Measurements from ENCODE around the gene SAP25. TPM values are rescaled to one million over a fixed set of nuclear protein-coding genes. Genes with fewer than 3 reads are reported as not detected.

Gene SAP25
- total RNA-seq, 1 donor from 2014 or later = 2.9 TPM

GRCh38 chr7:100575746-100576383 is 2.2 kb upstream of the SAP25 start:
- intact Hi-C loops (cut with DNase I) = no loop called here
- TF ChIP-seq POLR2A (IDR thresholded peaks at IDR 0.05) = no peak
- TF ChIP-seq POLR2AphosphoS5 (IDR thresholded peaks at IDR 0.05; ENCODE audit: insufficient read depth in 1 of 2, low read depth in 1 of 2) = no peak
- TF ChIP-seq, protein P1, sequence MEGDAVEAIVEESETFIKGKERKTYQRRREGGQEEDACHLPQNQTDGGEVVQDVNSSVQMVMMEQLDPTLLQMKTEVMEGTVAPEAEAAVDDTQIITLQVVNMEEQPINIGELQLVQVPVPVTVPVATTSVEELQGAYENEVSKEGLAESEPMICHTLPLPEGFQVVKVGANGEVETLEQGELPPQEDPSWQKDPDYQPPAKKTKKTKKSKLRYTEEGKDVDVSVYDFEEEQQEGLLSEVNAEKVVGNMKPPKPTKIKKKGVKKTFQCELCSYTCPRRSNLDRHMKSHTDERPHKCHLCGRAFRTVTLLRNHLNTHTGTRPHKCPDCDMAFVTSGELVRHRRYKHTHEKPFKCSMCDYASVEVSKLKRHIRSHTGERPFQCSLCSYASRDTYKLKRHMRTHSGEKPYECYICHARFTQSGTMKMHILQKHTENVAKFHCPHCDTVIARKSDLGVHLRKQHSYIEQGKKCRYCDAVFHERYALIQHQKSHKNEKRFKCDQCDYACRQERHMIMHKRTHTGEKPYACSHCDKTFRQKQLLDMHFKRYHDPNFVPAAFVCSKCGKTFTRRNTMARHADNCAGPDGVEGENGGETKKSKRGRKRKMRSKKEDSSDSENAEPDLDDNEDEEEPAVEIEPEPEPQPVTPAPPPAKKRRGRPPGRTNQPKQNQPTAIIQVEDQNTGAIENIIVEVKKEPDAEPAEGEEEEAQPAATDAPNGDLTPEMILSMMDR (IDR thresholded peaks at IDR 0.05) = no peak
- Histone ChIP-seq H3K9me3 (no peaks in the 10 kb centered on the region), H3K27ac (no peak overlapping the region), H3K36me3 (peaks cover 0 to 52% of the 10 kb centered on the region in 2 donors), H3K4me1 (no peaks in the 10 kb centered on the region), H3K27me3 (no peaks in the 10 kb centered on the region), H3K4me3 (no peak overlapping the region)
- no peak for DNase-seq (ENCODE audit: extremely low spot score in 2 of 2)

DNA sequence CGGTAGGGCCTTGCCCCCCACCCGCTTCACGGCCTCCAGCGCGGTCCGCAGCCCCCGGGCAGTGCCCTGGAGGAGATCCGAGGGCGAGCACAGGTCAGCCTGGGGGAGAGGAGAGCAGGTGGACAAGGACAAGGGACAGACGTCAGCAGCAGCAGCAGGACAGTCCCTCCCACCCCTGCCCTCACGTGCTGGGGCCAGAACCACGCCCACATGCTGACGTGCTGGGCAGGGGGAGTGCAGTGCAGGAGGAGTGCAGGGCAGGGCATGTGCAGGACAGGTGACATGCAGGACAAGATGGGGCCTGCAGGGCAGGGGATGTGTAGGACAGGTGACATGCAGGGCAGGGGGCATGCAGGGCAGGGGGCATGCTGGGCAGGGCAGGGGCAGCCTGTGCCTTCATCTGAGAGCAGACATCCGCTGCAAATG is 1.5 kb upstream of the SAP25 start:
- TF ChIP-seq, protein P1 (IDR thresholded peaks at IDR 0.05) = no peak
- TF ChIP-seq POLR2AphosphoS5 (IDR thresholded peaks at IDR 0.05; ENCODE audit: insufficient read depth in 1 of 2, low read depth in 1 of 2) (no peak), POLR2A (IDR thresholded peaks at IDR 0.05) (no peak)
- H3K27me3 ChIP-seq = no peaks in the 10 kb centered on the region

DNA sequence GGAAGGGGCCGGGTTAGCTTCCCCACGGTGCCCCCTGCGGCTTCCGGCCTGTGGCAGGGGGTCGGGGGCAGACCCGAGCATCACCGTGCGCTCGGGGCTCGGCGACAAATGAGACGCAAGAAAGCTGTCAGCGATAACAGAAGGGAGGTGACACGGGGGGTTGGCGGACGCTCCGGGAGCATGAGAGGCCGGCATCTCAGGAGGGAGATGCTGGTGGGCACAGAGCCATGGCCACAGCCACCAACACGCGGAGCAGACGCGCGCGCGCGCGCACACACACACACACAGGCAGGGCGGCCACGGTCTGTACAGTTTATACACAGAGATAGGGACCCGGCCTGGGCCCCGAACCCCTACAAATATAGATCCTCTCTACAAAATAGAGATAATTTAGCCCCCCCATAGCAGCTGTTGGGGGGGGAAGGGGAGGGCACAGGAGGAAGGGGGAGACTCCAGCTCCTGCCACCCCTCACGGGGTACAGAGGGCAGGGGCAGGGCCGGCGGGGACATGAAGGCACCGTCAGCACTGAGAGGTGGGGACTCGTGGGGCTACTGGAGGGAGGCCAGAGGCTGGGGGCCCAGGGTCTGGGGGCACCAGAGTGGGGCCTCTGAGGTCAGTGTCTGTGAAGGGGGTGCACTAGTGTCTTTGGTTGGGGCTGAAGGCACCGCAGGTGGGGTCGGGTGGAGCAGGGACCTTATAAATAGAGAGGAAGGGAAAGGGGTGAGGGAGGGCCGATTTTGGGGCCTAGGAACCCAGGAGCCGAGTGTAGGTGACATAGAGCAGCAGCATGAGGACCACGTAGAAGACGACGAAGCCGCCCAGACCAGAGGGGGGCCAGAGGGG is 884 bp upstream of the SAP25 start:
- Histone ChIP-seq H3K27me3 (no peaks in the 10 kb centered on the region), H3K36me3 (peaks cover 0 to 43% of the 10 kb centered on the region in 2 donors), H3K27ac (no peak overlapping the region), H3K9me3 (no peaks in the 10 kb centered on the region), H3K4me1 (peaks cover 11% of the 10 kb centered on the region), H3K4me3 (no peak overlapping the region)
- TF ChIP-seq POLR2A (IDR thresholded peaks at IDR 0.05) = no peak
- TF ChIP-seq, protein P1 (IDR thresholded peaks at IDR 0.05) = no peak
- intact Hi-C loops (cut with DNase I) = no loop called here
- DNase-seq (ENCODE audit: extremely low spot score in 2 of 2) = no peak

More for the DNA sequence above, 1.5 kb upstream of the SAP25 start:
- Histone ChIP-seq H3K9me3 (no peaks in the 10 kb centered on the region), H3K4me3 (no peak overlapping the region), H3K36me3 (peaks cover 0 to 48% of the 10 kb centered on the region in 2 donors), H3K27ac (no peak overlapping the region), H3K4me1 (peaks cover 4% of the 10 kb centered on the region)
- intact Hi-C loops (cut with DNase I) = no loop called here
- DNase-seq (ENCODE audit: extremely low spot score in 2 of 2) = no peak

DNA sequence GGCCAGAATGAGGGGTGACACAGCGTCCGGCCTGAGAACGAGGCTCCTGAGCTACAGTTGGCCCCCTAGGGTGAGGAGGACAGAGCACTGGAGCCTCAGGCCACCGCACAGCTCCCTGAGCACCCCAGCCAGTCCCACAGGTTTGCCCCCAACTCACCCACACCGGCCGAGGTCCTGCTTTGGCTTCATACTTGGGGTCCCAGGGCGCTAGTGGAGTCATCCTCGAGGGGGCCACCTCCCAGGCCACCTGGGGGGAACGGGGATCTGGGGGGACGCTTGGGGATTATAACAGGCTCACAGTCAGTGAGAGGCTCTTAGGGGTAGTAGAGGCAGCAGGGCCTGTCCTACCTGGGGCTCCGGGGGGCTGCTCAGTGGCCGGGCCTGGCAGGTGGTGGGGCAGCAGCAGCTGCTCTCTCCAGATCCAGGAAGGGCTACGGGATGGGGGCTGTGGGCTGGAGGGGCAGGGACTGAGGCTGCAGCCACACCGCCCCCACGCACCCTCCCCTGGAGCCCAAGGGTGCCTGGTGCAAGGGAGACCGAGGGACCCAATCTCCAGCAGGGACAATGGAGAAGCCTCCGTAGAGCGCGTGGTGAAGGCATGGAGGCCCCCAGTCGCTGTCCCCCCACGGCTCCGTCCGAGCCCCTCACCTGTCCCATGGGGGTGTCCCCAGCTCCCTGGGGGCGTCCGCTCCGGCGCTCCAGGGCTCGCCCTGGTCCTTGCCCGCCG is 588 bp downstream of the SAP25 start:
- no peaks in the 10 kb centered on the region for H3K9me3 ChIP-seq
- intact Hi-C loops (cut with DNase I) = no loop called here
- no peak overlapping the region for H3K4me3 ChIP-seq
- peaks cover 19% of the 10 kb centered on the region for H3K4me1 ChIP-seq
- DNase-seq (ENCODE audit: extremely low spot score in 2 of 2) = no peak
- H3K36me3 ChIP-seq = peaks cover 0 to 36% of the 10 kb centered on the region in 2 donors
- TF ChIP-seq, protein P1 (IDR thresholded peaks at IDR 0.05) = no peak
- TF ChIP-seq POLR2A (IDR thresholded peaks at IDR 0.05) (no peak), POLR2AphosphoS5 (IDR thresholded peaks at IDR 0.05; ENCODE audit: insufficient read depth in 1 of 2, low read depth in 1 of 2) (no peak)
- no peaks in the 10 kb centered on the region for H3K27me3 ChIP-seq
- H3K27ac ChIP-seq = no peak overlapping the region
